Peyer's patch (tissue), 4 donors: ENCODE measurements around the gene OR2AT4. TPM values are rescaled to one million over a fixed set of nuclear protein-coding genes. Genes with fewer than 3 reads are reported as not detected.

Experiments
- DNase-seq, 3 donors: peaks; one replicate each; pipeline ENCODE4 v3.0.0-alpha.2; 2017 to 2019
- H3K27ac ChIP-seq, 4 donors: fragments of 200-600 bp; sonication (generic); one replicate each; pipeline ENCODE4 v1.5.1; 2016 to 2019
- H3K27me3 ChIP-seq, 2 donors: fragments of 200-600 bp; sonication (generic); one replicate each; pipeline ENCODE4 v1.5.1; 2019
- H3K36me3 ChIP-seq, 3 donors: fragments of 200-600 bp; sonication (generic); one replicate each; pipeline ENCODE4 v1.5.1; 2016 to 2019
- H3K4me1 ChIP-seq, 4 donors: fragments of 200-600 bp; sonication (generic); one replicate each; pipeline ENCODE4 v1.5.1; 2016 to 2019
- H3K4me3 ChIP-seq, 4 donors: fragments of 200-600 bp; sonication (generic); 1 replicate in 3 of 4; 2 replicates in 1 of 4; pipeline ENCODE4 v1.5.1; 2016 to 2019; ENCODE audit warnings: mild to moderate bottlenecking in 1 of 4
- H3K9me3 ChIP-seq, 4 donors: fragments of 200-600 bp; sonication (generic); one replicate each; pipeline ENCODE4 v1.5.1; 2016 to 2019; ENCODE audit warnings: mild to moderate bottlenecking in 1 of 4
- CTCF ChIP-seq, 6 experiments: fragments of 450-650 bp in 4 of 6; fragments of 200-600 bp in 2 of 6; sonication (generic) in 1 of 6; IDR thresholded peaks; one replicate each; pipeline ENCODE4 v1.5.1; 2017 to 2019; ENCODE audit warnings: antibody characterized with exemption in 6 of 6, mild to moderate bottlenecking in 3 of 6, moderate library complexity in 1 of 6
- POLR2A ChIP-seq, 2 donors: fragments of 450-650 bp; IDR thresholded peaks; one replicate each; pipeline ENCODE4 v1.5.1; 2017; ENCODE audit warnings: antibody characterized with exemption in 2 of 2, mild to moderate bottlenecking in 2 of 2, moderate library complexity in 2 of 2
- total RNA-seq, 4 donors: library from RNA; depleted of rRNA; stranded (reverse); fragments of >200 nt; gene quantifications; one replicate each; pipeline ENCODE4 v1.1.0, GENCODE V29; 2016

OR2AT4 gene
- total RNA-seq, 4 donors from 2014 or later, result not detected

- Histone ChIP-seq H3K9me3 (no peaks in the 10 kb centered on the region), H3K36me3 (no peaks in the 10 kb centered on the region), H3K4me3 (no peak overlapping the region), H3K27me3 (no peaks in the 10 kb centered on the region), H3K27ac (no peak overlapping the region), H3K4me1 (no peaks in the 10 kb centered on the region)
- no peak for DNase-seq
- TF ChIP-seq CTCF (IDR thresholded peaks at IDR 0.05), result no peak
Observed at GRCh38 chr11:75078233-75078632, 18.4 kb downstream of the OR2AT4 start.

- Histone ChIP-seq H3K36me3 (no peaks in the 10 kb centered on the region), H3K4me3 (no peak overlapping the region), H3K4me1 (no peaks in the 10 kb centered on the region), H3K9me3 (no peaks in the 10 kb centered on the region), H3K27me3 (no peaks in the 10 kb centered on the region), H3K27ac (no peak overlapping the region)
- DNase-seq, result no peak
- TF ChIP-seq CTCF (IDR thresholded peaks at IDR 0.05) (no peak), POLR2A (IDR thresholded peaks at IDR 0.05) (no peak)
Observed at GRCh38 chr11:75077316-75077715, 19.4 kb downstream of the OR2AT4 start.

- Histone ChIP-seq H3K4me1 (no peaks in the 10 kb centered on the region), H3K27me3 (no peaks in the 10 kb centered on the region), H3K36me3 (no peaks in the 10 kb centered on the region), H3K9me3 (no peaks in the 10 kb centered on the region), H3K27ac (no peak overlapping the region), H3K4me3 (no peak overlapping the region)
- no peak for DNase-seq
- TF ChIP-seq POLR2A (IDR thresholded peaks at IDR 0.05), result no peak
- TF ChIP-seq CTCF (IDR thresholded peaks at IDR 0.05), result no peak
Observed at GRCh38 chr11:75076671-75077070, 20.0 kb downstream of the OR2AT4 start.

GRCh38 chr11:75073459-75074190 is 23.1 kb downstream of the OR2AT4 start:
- H3K36me3 ChIP-seq, result no peaks in the 10 kb centered on the region
- TF ChIP-seq POLR2A (IDR thresholded peaks at IDR 0.05) (no peak), CTCF (IDR thresholded peaks at IDR 0.05) (no peak)
- no peak overlapping the region for H3K4me3 ChIP-seq
- H3K27me3 ChIP-seq, result no peaks in the 10 kb centered on the region
- H3K9me3 ChIP-seq, result no peaks in the 10 kb centered on the region
- H3K27ac ChIP-seq, result no peak overlapping the region
- no peaks in the 10 kb centered on the region for H3K4me1 ChIP-seq
- no peak for DNase-seq

GRCh38 chr11:75072582-75072981 is 24.1 kb downstream of the OR2AT4 start:
- no peaks in the 10 kb centered on the region for H3K9me3 ChIP-seq
- no peak for TF ChIP-seq CTCF (IDR thresholded peaks at IDR 0.05)
- H3K27me3 ChIP-seq, result no peaks in the 10 kb centered on the region
- no peak overlapping the region for H3K4me3 ChIP-seq
- no peak overlapping the region for H3K27ac ChIP-seq
- H3K36me3 ChIP-seq, result no peaks in the 10 kb centered on the region
- DNase-seq, result no peak
- H3K4me1 ChIP-seq, result no peaks in the 10 kb centered on the region

GRCh38 chr11:75069473-75069872 is 27.2 kb downstream of the OR2AT4 start:
- no peak overlapping the region for H3K4me3 ChIP-seq
- H3K27ac ChIP-seq, result no peak overlapping the region
- no peaks in the 10 kb centered on the region for H3K9me3 ChIP-seq
- no peak for TF ChIP-seq CTCF (IDR thresholded peaks at IDR 0.05)
- no peak for TF ChIP-seq POLR2A (IDR thresholded peaks at IDR 0.05)
- no peak for DNase-seq
- H3K4me1 ChIP-seq, result no peaks in the 10 kb centered on the region
- no peaks in the 10 kb centered on the region for H3K27me3 ChIP-seq
- no peaks in the 10 kb centered on the region for H3K36me3 ChIP-seq
